ENCODE measurements around the gene FXYD4.

The FXYD4 gene

DNA sequence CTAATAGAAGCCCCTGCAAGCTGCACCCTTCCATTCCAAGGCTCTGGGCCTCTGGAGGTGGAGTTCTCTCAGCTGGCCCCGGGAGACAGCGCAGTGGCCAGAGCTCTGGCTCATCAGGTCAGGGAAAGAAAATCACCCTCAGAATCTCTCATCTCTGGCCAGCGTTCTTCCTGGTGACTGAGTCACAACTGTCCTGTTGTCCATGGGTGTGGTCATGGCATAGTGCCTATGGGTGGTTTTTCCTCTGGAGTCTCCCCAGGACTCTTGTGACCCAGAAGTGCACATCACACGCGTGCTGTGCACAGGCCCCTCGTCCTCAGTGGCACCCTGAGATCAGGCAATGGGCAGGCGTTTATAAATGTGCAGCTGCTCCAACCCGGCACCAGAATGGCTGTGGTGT lies 27.4 kb upstream of the FXYD4 start:
- DNase-seq (ENCODE audit: low read depth) = peak; percentile 30

DNA sequence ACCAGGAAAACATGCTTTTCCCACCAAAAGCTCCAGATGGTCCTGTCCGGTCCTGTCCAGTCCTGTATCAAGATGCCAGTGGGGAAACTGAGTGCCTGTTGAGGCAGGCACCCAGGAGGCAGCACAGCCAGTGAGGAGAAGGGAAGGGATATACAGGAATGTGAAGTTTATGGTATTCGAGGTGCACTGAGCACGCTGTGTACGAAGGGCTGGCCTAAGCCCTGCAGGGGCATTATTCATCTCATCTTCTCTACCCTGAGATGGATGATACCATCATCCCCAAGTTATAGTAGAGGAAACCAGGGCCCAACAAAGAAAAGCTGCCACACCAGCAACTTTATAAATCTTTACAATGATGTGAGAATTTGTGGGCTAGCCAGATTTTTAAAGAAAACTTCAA lies 23.4 kb upstream of the FXYD4 start:
- DNase-seq (ENCODE audit: low read depth) = no peak

DNA sequence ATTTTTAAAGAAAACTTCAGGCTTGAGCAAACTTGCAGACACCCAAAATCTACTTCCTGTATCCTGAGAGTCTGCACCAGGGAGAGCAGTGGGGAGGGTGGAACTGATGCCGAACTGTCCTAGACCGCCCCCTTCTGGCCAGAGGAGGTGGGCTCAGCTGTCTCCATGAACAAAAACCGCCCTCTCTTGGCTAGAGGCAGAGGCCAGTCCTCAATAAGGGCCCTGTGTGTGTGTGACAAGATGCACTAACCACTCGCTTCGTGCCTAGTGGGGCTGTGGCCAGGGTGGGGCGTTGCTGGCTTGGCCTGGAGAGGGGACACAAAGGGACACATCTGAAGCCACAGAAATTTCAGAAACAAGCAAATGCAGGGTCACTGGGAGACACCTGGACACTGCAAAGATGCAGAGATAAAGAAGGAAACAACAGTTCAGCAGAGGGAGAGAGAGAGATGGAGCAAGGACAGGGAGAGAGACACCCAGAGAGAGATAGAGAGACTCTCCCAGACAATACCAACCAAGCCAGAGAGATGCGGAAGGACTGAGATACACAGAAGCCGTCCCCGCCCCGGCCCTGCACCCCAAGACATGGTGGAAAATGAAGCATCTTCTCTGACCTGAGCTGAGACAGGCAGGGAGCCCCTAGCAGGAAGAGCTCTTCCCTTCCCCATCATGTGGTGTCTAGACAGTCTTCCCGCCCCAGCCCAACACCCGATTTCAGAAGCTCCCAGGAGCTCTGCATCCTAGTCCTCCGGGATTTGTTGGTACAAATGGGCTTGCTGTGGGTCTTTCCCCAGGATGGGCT lies 22.7 kb upstream of the FXYD4 start:
- peak; percentile 79 for DNase-seq (ENCODE audit: low read depth)

DNA sequence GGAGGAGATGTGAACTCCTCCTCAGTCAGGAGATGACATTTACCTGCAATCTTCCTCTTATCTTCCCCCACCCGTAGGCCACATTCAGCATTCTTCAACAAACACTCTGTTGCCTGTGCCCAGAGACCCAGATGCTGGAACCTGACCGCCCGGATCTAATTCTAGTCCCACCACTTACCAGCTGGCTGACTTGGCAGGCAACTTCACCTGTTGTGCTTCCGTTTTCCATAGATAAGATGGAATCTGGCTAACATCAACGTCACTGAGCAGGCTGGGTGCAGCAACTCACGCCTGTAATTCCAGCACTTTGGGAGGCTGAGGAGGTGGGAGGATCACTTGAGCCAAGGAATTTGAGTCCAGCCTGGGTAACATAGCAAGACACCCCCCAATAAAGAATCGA lies 21.3 kb upstream of the FXYD4 start:
- no peak for DNase-seq (ENCODE audit: low read depth)

DNA sequence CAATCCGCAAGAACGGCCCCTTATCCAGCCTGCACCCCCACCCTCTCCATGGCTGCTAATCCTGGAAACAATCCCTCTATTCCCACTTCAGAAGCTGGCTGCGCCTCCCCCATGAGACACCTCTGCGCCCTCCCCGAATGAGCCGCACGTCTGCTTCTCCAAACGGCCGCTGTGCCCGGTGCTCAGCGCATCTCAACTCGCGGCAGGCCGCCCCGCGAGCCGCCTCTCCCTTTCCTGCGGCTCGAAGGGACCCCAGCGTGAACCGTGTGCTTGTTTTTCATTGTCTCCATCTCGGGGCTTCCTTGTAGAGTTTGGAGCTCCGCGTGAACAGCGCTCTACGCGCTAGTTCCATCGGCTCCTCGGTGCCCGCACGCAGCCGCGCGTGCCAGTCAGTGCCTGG lies 20.8 kb upstream of the FXYD4 start:
- DNase-seq (ENCODE audit: low read depth) = no peak

DNA sequence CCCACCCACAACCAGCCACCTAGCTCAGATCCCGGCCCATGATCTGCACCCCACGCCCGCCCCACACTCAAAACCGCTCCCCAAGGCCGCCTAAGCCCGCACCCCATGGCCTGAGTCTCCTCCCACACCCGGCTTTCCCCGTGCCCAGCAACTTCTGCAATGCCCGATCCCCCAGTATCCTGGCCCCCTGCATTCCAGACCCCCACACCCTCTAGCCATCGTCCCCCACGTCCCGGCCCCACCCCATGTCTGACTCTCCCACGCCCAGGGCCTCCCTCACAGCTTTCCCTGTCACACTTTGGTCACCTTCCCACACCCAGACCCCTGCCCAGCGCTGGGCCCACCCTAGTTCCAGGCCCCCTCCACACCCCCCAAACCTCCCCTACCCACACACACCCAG lies 20.1 kb upstream of the FXYD4 start:
- no peak for DNase-seq (ENCODE audit: low read depth)

DNA sequence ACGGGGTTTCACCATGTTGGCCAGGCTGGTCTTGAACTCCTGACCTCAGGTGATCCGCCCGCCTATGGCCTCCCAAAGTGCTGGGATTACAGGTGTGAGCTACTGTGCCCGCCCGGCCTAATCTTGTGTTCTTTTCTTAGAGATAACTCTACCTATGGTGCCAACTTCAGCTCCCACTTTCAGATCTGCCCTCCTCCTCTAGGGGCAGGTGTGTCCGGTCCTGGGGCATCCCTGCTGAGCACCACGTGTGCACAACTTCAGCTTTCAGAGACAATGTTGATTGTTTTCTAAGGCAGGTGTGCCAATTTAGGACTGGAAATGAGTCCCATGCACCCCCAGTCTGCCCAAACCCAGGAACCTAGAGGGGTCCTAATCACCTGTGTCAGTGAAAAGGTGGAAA lies 18.5 kb upstream of the FXYD4 start:
- no peak for DNase-seq (ENCODE audit: low read depth)

DNA sequence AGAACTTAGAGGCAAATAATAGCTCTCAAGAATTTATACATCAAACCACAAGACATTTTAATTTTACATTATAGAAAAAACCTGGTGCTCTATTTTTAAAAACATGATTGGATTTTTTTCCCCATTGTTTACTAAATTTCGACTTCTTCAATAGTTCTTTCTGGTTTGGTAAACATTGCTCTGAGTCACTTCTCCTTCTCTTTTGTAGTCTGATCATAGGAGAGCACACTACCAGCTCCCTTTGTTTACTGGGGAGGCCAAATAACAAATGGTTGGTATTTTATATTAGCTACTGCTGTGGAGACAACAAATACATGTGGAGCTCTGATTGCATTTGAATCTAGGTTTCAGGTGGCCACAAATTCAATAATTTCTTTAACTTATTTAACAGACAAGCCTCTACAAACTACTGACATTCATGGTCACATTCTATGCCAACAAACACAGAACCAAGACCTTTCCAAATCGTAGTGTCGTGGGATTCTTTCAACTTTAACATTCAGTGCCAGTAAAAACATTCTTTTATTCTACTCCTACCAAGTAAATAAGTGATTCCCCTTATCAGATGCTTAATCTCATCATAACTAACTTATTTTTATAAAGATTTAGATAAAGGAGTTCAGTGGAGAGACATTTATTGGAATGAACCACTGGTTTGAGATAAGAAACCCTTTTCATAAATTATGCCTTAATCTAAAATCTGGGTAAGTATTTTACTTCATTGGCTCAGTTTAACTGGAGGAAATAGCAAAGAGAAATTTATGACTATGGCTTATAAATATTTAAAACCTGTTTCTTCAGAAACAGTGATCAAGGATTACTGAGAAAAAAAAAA lies 17.7 kb upstream of the FXYD4 start:
- no peak for DNase-seq (ENCODE audit: low read depth)

DNA sequence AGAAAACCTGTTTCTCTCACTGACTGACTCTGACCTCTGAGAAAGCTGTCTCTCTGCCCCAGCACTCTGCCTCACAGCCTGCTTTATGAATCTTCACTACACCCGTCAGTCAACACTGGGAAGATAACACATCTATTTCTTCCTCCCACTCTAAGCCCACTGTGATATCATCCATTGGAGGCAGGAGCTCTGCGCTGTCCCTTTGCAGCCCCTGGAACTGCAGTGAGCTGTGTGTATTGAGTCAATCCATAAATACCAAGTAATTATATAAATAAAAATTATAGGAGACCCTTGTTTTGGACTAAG lies 17.2 kb upstream of the FXYD4 start:
- DNase-seq (ENCODE audit: low read depth) = no peak

DNA sequence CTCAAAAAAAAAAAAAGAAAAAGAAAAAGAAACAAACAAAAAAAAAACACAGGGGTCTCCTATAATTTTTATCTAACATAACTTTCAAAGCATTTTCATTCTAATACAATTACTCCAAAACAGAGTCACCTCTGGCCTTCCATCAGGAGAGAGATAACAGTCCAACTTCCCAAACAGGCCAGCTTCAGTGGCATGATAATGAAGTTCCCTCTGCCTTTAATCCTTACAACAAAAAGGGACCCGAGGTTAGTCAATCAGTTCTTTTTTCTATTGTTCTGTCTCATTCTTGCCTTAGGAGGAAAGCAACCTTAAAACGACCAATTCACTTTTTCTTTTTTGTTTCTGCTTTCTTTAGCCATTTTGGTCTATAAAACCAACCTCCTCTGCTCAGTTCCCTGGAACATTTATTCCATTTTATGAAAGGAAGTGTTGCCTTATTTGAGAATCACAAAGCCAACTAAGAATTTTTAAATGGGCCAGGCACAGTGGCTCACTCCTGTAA lies 16.5 kb upstream of the FXYD4 start:
- DNase-seq (ENCODE audit: low read depth) = no peak

DNA sequence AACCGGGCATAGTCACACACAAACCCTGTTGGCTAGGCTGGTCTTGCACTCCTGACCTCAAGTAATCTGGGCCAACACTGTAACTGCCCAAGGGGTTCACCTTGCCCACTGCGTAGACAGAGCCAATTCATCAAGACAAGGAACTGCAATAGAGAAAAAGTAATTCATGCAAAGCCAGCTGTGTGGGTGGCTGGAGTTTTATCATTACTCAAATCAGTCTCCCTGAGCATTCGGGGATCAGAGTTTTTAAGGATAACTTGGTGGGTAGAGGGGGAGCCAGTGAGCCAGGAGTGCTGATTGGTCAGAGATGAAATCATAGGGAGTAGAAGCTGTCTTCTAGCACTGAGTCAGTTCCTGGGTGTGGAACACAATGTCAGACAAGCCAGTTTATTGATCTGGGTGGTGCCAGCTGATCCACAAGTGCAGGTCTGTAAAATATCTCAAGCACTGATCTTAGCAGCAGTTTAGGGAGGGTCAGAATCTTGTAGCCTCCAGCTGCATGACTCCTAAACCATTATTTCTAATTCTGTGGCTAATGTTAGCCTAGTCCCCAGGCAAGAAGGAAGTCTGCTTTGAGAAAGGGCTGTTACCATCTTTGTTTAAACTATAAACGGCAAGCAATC lies 15.6 kb upstream of the FXYD4 start:
- peak; percentile 78 for DNase-seq (ENCODE audit: low read depth)

DNA sequence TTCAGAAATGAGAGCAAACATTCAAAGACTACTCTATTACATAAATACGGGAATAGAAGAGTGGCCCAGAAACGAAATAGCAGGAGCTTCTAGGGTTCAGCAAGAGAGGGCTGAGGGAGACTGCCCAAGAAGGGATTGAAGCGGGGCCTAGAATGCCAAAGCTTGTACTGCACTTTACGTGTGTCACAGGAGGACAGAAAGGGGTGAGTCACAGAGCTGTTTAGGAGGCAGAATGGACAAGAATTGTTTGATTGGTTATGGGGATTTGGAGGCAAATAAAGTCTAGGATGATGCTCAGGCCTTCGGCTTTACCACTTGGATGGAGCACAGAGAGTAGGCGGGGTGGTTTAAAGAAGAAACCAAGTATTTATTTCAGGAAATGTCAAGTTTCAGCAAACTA lies 11.3 kb upstream of the FXYD4 start:
- DNase-seq (ENCODE audit: low read depth) = peak; percentile 32

DNA sequence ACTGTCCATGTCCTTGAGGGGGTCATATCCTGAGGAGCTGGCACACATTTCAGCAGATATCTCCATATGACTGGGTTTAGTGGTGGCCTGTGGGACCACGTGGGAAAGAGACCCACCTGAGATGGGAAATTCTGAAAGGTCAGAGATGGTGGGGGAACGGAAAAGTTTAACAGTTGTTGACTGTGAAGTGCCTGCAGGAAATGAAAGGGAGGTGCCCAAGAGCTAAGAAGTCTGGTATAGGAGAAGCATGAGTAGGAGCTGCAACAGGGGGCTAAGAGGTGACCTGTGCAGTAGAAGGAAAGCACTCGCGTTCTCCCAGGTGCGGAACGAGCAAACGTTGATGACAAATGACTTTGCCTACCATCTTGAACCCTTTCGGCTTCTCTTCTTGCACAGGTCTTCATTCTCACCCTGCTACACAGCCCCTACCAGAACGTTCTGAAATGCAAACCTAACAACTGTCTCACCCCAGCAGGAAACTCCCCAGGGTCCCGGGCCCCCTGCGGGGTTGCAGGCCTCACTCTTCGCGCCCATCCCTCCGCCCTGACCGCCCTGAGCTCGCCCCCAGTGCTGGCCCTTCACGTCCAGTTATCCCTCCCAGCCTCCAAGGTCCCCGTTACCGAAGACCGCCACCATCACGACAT lies 9.8 kb upstream of the FXYD4 start:
- no peak for DNase-seq (ENCODE audit: low read depth)

DNA sequence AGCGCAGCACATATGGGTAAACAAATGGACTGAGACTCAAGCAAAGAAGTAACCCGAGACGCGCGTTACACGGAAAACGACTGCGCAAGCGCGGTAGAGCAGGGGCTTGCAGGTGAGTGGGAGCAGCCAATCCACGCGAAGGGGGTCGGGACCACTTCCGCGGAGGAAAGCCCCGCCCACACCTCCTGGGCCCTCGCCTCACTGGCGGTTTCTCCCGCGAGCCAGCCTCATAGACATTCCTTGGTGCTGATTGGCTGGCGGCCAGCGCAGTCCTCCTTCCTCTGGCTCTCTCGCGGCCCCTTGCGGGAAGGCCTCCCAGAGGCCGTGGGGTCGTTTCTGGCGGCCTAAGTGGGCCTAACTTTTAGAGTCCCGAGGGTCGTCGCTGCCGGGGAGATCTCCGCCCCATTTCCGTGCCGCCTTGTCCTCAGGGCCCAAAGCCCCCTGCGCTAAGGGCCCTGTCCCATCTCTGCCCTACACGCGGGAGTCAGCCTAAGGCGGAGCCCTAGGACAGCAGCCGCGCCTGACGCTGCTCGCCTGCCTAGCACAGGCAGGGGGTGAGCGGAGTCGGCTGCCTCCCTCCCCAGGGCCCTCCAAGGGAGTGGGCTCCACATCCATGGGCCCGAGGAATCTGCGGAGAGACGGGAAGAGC lies 9.1 kb upstream of the FXYD4 start:
- peak; percentile 79 for DNase-seq (ENCODE audit: low read depth)

DNA sequence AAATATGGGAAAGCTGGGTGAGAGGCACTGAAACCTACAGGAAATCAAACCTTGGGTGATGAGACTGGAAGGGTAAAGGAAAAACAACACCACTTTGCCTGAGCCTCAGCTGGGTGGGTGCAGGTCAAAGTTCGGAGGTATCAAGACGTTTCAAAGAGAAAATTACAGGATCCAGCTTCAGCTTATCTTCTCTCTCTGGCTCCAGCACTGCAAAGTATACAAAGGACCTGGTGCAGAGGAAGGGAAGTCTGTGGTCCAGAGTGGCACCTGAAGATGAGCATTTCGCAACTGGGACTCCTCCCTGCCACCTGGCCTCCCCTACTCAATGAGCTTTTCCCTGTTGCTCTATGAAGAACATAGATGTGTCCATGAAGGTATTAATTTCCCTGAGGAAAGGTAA lies 6.4 kb upstream of the FXYD4 start:
- no peak for DNase-seq (ENCODE audit: low read depth)

DNA sequence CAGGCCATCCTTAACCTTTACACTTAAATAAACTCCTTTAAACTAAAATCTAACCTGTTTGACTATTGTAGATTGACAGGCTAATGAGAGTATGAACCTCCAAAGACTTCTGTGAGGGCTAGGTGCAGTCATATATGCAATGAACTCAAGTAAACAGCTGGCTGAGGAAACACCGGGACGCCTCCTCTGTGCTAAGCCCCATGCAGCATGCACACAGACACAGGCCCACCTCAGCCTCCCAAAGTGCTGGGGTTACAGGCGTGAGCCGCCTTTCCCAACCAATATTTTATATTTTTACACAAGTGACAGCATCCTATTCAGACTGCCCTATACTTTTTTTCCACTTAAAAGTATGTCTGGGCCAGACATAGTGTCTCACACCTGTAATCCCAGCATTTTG lies 1.5 kb upstream of the FXYD4 start:
- DNase-seq (ENCODE audit: low read depth) = no peak

DNA sequence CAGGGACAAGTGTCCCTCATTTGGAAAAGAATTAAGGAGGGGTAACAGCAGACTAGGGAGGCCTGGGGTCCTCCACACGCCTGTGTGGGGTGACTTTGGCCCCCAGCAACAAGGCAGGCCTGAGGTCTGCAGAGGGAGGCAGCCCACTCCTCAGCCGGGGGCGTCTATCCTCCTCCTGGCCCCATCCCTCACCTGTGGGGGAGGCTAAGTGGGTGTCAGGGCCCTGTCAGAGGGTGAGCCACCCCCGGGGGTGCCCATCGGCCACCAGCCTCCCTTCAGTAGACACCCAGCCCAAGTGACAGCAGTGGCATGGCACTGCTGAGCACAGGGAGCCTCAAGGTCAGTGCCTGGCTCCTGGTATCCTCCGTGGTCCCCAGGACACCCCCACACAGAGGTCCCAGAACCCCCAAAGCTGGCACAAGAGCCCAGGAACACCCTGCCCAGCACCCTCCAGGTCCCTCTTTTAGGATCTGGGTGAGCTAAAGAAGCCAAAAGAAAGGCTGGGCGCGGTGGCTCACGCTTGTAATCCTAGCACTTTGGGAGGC lies 693 bp upstream of the FXYD4 start:
- DNase-seq (ENCODE audit: low read depth) = no peak

DNA sequence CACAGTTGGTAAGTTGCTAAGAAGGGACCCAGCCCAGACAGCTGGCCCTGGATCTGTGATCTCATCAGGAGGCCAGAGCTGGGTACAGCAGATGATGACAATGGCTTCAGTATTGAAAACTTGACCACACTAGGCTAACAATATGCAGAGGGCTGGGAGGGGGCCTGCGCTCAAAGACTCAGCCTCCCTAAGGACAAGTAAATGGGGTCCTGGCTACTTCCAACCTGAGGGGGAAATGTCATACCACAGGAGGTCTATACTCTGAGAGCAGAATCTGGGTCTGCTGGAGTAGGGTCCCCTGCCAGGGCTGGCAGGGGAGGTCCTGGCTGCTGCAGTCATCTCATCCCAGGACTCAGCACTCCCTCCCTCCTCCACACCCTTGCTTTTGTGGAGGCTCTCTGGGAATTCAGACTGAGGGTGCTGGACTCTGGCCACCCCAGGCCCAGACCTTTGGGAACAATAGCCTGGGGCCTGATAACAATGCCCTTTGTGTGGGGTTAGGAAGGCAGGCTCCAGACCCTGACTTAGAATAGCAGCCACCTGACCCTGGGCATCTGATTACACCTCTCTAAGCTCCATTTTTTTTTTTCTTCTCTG lies 1.4 kb downstream of the FXYD4 start:
- DNase-seq (ENCODE audit: low read depth) = no peak

DNA sequence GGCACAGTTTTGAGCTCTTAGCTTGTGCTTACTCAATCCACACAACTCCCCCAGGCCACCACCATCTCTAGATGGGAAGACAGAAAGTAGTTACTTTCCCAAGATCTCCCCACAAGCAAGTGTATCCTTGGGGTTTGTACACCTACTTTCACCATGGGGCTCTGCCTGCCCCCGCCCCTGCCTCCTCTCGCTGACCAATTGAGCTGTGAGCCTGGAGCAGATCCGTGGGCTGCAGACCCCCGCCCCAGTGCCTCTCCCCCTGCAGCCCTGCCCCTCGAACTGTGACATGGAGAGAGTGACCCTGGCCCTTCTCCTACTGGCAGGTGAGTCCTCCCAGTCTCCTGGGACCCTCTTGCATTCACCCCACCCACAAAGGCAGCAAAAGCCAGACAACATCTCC lies 2.0 kb downstream of the FXYD4 start:
- no peak for DNase-seq (ENCODE audit: low read depth)

DNA sequence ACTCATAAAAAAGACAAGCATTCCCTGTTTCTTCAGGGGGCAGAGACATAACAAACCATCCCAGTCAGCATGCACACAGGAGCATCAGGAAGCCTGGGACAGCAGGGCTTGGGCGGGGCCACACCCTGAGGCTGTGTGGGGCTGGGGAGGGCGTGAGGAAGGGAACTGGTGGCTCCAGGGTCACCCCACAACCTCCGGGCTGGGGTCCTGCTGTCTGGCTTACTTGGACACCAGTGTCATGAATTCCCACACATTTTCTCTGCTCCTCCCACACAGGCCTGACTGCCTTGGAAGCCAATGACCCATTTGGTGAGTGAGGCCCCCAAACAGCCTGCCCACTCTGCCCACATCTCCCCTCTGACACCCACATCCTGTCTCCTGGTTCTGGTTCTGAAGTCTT lies 2.8 kb downstream of the FXYD4 start:
- DNase-seq (ENCODE audit: low read depth) = no peak

DNA sequence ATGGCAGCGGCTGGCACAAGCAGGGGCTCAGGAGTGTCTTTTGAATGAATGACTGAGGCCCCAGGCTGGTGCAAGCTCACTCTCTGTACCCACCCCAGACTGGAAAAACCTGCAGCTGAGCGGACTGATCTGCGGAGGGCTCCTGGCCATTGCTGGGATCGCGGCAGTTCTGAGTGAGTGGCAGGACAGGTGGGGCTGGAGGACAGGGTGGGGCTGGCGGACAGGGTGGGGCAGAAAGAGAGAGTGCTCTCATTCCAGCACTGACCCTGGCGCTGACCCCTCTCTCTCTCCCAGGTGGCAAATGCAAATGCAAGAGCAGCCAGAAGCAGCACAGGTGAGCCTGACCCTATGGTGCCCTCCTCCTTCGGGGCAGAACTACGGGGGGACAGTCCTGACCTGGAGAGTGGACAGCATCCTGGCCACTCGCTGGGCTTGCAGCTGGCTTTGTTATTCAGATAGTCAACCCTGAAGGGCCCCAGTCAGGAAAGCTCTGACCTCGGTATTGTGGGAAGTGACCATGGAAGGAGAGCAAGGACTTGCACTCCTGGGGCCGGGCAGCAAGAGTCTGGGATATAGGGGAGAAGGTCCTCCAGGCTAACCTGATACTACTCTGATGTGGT lies 4.1 kb downstream of the FXYD4 start:
- no peak for DNase-seq (ENCODE audit: low read depth)
